GM18508 (cell line): ENCODE measurements around the gene RTRAF.

Experiments used
- ATAC-seq: cut with Tn5 transposase; IDR thresholded peaks from one replicate; pipeline ENCODE4 v1.9.1; 2021; ENCODE audit warnings: moderate number of reproducible peaks; ENCODE audit not compliant: insufficient read depth, unreplicated experiment

The RTRAF gene

GRCh38 chr14:51990488-51990887 lies 1.1 kb downstream of the RTRAF start:
- ATAC-seq, result no peak

GRCh38 chr14:51993285-51993920 lies 4.1 kb downstream of the RTRAF start:
- no peak for ATAC-seq

GRCh38 chr14:51996148-51996746 lies 6.9 kb downstream of the RTRAF start:
- ATAC-seq, result no peak

- no peak for ATAC-seq
Observed at GRCh38 chr14:51998348-51998747, 9.0 kb downstream of the RTRAF start.

GRCh38 chr14:51999084-51999483 lies 9.7 kb downstream of the RTRAF start:
- ATAC-seq, result no peak

- no peak for ATAC-seq
Observed at GRCh38 chr14:52000019-52000582, 10.8 kb downstream of the RTRAF start.

GRCh38 chr14:52000696-52001095 lies 11.3 kb downstream of the RTRAF start:
- ATAC-seq, result no peak

GRCh38 chr14:52002542-52002941 lies 13.2 kb downstream of the RTRAF start:
- ATAC-seq, result no peak

GRCh38 chr14:52003324-52003723 lies 14.0 kb downstream of the RTRAF start:
- no peak for ATAC-seq

GRCh38 chr14:52005625-52006024 lies 16.3 kb downstream of the RTRAF start:
- ATAC-seq, result no peak

GRCh38 chr14:52006361-52006760 lies 17.0 kb downstream of the RTRAF start:
- no peak for ATAC-seq

GRCh38 chr14:52007211-52007610 lies 17.9 kb downstream of the RTRAF start:
- no peak for ATAC-seq

GRCh38 chr14:52007637-52008036 lies 18.3 kb downstream of the RTRAF start:
- ATAC-seq, result no peak

- no peak for ATAC-seq
Observed at GRCh38 chr14:52008136-52008535, 18.8 kb downstream of the RTRAF start.

GRCh38 chr14:52010173-52010693 lies 20.9 kb downstream of the RTRAF start:
- no peak for ATAC-seq

- no peak for ATAC-seq
Observed at GRCh38 chr14:52011523-52011922, 22.2 kb downstream of the RTRAF start.

GRCh38 chr14:52012635-52013034 lies 23.3 kb downstream of the RTRAF start:
- no peak for ATAC-seq

GRCh38 chr14:52013984-52014600 lies 24.7 kb downstream of the RTRAF start:
- no peak for ATAC-seq

GRCh38 chr14:52014601-52015267 lies 25.4 kb downstream of the RTRAF start:
- ATAC-seq, result no peak

- ATAC-seq, result no peak
Observed at GRCh38 chr14:52015411-52016030, 26.2 kb downstream of the RTRAF start.
